ENCODE data around the gene TXNDC8.

TXNDC8 gene

GRCh38 chr9:110276781-110277180, 60.9 kb downstream of the TXNDC8 start:
- no peak for DNase-seq

DNA sequence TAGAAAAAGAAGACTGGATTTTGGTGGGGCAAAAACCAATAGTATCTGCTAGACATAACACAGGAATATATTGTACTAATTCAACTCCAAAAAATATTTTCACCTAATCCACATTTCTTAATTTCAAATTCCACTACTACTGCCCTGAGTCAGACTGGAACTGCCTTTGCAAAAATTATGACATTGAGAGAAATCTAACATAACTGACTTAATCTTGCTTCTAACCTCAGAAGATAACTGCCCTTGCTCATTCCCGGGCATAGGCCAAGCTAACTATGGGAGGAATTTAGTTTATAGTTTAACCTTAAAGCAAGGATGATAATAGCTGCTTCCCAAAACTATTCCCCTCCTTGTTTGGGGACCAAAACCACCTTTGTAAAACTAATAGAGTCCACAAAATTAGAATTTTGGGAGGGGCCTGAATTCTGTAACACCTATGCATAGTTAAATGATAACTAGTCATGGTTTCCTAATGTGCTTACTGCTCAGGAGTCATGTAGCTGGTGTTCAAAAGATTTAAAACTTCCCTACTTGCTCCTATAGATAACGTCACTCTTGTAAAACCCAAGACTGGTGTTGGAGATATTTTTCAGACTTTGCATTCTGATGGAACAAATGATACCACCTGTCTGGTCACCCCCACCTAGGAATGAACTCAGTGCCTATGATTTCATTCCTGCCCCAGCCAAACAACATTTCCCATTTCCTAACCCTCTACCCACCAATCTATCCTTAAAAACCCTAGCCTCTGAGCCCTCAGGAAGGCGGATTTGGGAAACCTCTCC, 67.3 kb downstream of the TXNDC8 start:
- no peak for DNase-seq

DNA sequence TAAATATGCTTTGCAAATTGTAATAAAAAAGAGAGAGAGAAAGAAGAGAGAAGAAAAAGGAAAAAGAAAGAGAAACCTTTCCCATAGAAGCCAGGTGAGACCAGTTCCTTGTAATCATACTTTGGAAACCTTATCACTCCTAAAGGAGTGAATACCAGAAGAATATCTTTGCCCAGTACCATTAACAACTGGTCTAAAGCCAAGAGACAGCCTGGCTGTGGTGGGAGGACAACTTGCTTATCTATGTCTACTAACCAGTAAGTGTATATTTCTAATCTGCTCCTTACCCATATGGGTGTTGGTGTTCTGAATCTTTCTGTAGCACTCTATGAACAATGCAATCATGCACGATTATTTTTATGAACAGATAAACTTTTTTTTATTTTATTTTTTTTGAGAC, 70.9 kb downstream of the TXNDC8 start:
- no peak for DNase-seq

GRCh38 chr9:110261632-110262031, 76.0 kb downstream of the TXNDC8 start:
- no peak for DNase-seq

DNA sequence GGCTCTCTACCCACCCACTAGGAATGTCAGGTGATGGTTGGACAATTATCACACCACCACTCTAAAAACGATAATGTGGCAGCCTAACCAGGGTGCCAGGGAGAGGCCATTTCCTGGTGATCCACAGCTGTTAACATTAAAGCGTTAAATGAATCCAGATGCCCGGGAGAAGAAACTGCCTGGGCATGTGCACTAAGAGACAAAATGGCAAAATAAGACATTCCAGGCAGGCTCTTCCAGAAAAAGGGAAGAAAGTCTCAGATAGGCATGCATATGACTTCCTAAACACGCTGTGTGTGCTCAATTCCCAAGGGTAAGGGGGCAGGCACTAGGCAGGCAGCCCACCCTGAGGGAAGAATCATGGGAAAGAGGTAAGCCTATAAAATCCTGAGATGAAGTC, 76.8 kb downstream of the TXNDC8 start:
- DNase-seq, result no peak

GRCh38 chr9:110259566-110259965, 78.1 kb downstream of the TXNDC8 start:
- DNase-seq, result no peak

- no peak for DNase-seq
Observed at GRCh38 chr9:110258690-110259091, 79.0 kb downstream of the TXNDC8 start.

GRCh38 chr9:110257956-110258355, 79.7 kb downstream of the TXNDC8 start:
- no peak for DNase-seq

DNA sequence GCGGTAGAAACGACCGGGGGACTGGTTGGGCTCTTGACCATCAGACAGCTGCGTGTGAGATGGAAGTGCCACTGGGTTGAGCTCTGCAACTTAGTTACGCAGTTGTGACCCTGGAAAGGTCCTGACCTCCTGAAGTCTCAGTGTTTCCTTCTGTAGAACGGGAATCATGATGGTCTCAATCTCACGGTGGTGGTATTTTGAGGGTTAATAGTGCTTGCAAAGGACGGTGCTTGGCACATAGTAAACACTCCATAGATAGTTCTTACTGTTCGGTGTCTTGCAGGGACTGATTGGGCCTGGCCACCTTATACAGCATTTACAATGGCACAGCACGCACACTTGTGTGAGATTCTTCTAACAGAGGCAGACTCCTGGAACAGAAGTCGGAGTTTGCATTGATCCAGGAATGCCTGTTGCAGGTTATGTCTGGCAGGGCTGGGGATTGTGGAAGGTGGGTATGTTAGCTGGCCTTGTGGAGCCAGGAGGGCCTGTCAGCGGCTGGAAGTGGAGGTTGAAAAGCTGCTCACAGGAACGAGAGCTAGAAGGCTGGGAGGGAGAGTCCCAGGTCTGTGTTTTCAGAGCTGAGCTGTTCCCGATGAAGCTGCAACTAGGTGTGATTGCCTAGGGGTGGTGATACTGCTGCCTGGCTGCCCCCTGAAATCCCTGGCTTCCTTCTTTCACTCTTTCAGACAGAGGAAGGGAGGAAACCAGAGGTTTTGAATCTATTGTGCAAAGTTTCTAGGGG, 80.4 kb downstream of the TXNDC8 start:
- DNase-seq, result no peak

DNA sequence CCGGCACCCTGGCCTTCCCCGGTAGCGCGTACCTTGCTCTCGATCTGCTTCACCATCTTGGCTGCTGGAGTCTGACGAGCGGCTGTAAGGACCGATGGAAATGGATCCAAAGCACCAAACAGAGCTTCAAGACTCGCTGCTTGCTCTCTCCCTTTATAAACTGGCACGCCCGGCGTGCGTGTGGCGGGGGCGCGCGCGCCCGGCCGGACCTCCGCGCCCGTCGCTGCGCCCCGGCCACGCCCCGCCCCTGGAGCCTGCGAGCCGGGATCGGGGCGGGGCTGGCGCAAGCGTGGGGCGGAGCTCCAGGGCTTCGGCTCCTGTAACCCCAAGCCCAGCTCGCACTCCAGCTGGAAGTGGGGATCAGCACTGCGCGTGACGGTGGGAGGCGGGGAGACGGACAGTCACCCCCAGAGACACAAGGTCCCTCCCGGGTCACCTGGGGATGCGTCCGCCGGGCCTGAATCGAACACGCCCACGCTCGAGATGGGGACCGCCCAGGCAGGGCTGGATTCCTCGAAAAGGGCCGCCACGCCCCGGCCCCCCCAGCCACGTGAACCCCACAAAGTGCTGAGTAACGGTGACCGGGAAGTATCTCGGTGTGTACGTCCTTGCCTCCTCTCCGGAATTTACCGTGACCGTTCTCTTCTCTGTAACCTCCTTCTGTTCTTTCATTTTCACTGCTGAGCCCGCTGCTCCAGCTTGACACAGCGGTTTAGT, 81.1 kb downstream of the TXNDC8 start, which contains the start of gene TXN:
TXN (minus strand) TSS at position 128 of the 717 bp plus-strand sequence; CDS start at position 56, 72 bp downstream.
- peak; percentile 86 for DNase-seq

DNA sequence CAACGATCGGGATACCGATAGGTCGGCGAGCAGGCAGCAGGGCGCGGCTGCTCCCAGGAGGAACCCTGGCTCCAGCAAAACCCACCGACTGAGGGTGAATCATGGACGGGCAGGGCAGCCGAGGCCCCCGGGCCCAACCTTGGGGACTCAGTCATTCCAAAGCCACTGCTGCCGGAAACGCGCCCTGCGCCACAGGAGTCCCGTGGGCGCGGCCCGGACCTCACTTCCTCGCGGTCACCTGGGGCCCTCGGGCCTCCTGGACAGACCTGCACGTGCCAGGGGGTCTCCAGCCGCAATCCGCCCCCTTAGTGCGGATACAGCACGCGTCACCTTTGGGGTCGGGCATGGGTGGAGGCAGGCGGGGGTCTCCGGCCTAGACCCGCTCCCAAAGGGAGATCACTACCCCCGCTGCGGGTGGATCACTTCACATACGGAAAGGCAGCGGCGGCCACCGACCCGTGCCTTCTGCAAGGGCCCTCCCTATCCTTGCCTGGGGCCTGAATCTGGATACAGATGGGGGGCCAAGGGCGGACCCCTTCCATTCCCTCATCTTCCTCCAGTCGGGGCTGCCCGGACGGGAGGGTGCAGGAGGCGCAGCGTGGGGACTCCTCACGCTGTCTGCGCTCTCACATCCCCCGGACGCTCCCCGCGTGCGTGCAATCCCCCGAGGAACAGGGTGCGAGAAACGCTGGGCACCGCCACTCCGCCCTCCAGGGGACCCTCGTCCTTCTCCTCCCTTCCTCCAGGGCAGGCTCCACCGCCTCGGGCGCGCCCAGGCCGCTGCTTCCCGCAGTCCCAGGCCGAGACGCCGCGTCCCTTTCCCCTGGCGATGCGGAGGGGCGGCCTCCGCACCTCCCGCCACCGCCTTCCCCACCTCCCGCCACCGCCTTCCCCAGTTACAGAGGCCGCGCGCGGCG, 81.9 kb downstream of the TXNDC8 start:
- peak; percentile 22 for DNase-seq

DNA sequence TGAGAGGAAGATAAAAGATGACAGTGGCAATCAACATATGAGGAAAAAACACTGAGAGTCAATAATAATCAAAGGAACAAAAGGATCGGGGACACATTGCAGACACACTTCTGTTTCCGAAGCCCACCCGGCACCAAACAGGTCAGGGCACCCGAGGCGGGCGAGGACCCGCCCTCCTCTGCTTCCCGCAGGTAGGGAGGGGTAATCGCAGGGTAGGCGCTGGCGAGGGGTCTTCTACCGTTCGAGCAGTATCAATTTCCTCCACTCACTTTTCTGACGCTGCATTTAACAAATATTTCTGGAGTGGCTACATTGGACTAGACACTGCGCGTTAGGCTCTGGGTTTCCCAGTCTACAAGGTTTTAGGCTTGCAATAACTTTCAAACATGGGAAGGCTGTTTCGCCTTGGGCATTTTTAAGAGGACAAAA, 82.6 kb downstream of the TXNDC8 start:
- DNase-seq, result no peak

- no peak for DNase-seq
Observed at GRCh38 chr9:110254500-110254899, 83.2 kb downstream of the TXNDC8 start.
